CD4-positive, CD25-positive, alpha-beta regulatory T cell (primary cell): Measurements from ENCODE around the gene POLN. TPM values are rescaled to one million over a fixed set of nuclear protein-coding genes. Genes with fewer than 3 reads are reported as not detected.

Experiments used
- ATAC-seq, 2 donors: fragments of 150-1000 bp; cut with Tn5 transposase; one replicate each; pipeline ENCODE4 v1.10.0; 2021; ENCODE audit warnings: low read depth in 2 of 2, moderate number of reproducible peaks in 2 of 2, moderate library complexity in 1 of 2
- DNase-seq, 3 donors: peaks; one replicate each; pipeline versions ENCODE4 v3.0.0 to v3.0.0-alpha.2; 2012 to 2022; ENCODE audit warnings: mixed read lengths in 1 of 3
- H3K27ac ChIP-seq: one replicate; pipeline ENCODE4 v1.7.0; 2013; ENCODE audit warnings: mild to moderate bottlenecking, low read length; ENCODE audit not compliant: insufficient read depth, poor library complexity, severe bottlenecking
- H3K27me3 ChIP-seq: one replicate; pipeline ENCODE4 v1.7.0; 2013; ENCODE audit warnings: low read length; ENCODE audit not compliant: control insufficient read depth, insufficient read depth
- H3K36me3 ChIP-seq: one replicate; pipeline ENCODE4 v1.7.0; 2013; ENCODE audit warnings: mild to moderate bottlenecking, low read length, moderate library complexity; ENCODE audit not compliant: control insufficient read depth, insufficient read depth
- H3K4me1 ChIP-seq: 2 replicates; pipeline ENCODE4 v1.7.0; 2013; ENCODE audit warnings: mild to moderate bottlenecking, low read length; ENCODE audit not compliant: insufficient read depth, control insufficient read depth, poor library complexity, severe bottlenecking
- H3K4me3 ChIP-seq: one replicate; pipeline ENCODE4 v1.7.0; 2013; ENCODE audit warnings: low read depth, mild to moderate bottlenecking, low read length, moderate library complexity
- H3K9me3 ChIP-seq, 2 experiments: 1 replicate in 1 of 2; 2 replicates in 1 of 2; pipeline ENCODE4 v1.7.0; 2013; ENCODE audit warnings: low read length in 2 of 2, mild to moderate bottlenecking in 1 of 2, moderate library complexity in 1 of 2; ENCODE audit not compliant: control insufficient read depth in 2 of 2
- H3K27ac Mint-ChIP-seq, 3 donors: one replicate each; pipeline ENCODE4 v1.8.0; 2020 to 2022; ENCODE audit warnings: mild to moderate bottlenecking in 3 of 3, mixed read lengths in 3 of 3, moderate library complexity in 2 of 3
- H3K27me3 Mint-ChIP-seq: one replicate; pipeline ENCODE4 v1.8.0; 2022; ENCODE audit warnings: mild to moderate bottlenecking, mixed read lengths
- H3K36me3 Mint-ChIP-seq: one replicate; pipeline ENCODE4 v1.8.0; 2020; ENCODE audit warnings: mixed read lengths
- H3K4me1 Mint-ChIP-seq, 4 donors: one replicate each; pipeline ENCODE4 v1.8.0; 2020 to 2022; ENCODE audit warnings: mixed read lengths in 4 of 4, mild to moderate bottlenecking in 1 of 4
- H3K4me3 Mint-ChIP-seq, 4 donors: one replicate each; pipeline ENCODE4 v1.8.0; 2020 to 2022; ENCODE audit warnings: mild to moderate bottlenecking in 4 of 4, mixed read lengths in 4 of 4, moderate library complexity in 3 of 4
- H3K9me3 Mint-ChIP-seq, 7 donors: one replicate each; pipeline ENCODE4 v1.8.0; 2020 to 2022; ENCODE audit warnings: mixed read lengths in 7 of 7, mild to moderate bottlenecking in 3 of 7, moderate library complexity in 2 of 7
- polyA plus RNA-seq, 4 donors: library from polyadenylated mRNA; unstranded; fragments of 300-500 nt; fragmentation: Illumina TruSeq; gene quantifications; one replicate each; pipeline ENCODE4 v1.2.3, GENCODE V29; 2021
- total RNA-seq: library from RNA; stranded (reverse); gene quantifications from one replicate; pipeline ENCODE4 v1.2.3, GENCODE V29; 2022

POLN gene
- total and polyA plus RNA-seq, 5 donors from 2014 or later = 0.46 to 4.9 (median 0.94) TPM

DNA sequence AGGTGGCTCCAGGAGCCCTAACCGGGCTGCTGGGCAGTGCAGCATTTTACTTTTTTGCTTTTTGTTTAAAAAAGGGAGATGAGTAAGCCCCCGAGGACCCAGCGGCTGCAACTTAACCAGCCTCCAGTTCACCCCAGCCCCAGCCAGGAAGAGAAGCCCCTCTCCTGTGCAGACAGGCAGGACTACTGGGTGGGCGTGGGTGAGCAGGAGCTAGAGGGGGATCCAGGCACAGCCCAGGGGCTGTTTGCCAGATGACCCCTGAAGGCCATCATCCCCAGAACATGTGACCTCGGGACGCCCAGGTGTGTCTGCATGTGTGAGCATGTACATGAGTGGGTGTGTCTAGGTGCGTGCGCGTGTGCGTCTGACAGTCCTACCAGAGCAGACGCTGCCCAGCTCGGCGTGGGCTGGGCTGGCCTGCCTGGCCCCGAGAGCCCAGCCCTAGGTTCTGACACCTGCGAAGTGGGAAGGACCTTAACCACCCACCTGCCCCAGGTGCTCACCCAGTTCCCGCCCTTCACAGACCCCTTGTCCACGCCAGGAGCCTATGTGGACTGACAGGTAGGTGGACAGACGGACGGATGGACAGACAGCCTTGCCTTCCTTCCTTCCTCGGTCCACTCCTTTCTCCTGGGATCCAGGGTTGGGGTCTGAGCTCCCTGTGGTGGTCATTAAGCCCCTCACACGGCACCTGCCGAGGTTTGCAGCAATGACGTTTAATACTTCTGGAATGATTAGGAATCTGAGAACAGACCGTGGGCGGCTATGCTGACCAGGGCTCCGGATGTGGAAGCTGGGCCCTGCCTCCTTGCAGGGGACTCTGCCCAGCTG is 7.8 kb upstream of the POLN start:
- ATAC-seq (no peak), DNase-seq (peak in 1 of 3 donors; percentile 1)
- Histone ChIP-seq H3K36me3 (peaks cover 49% of the 10 kb centered on the region), H3K27me3 (no peaks in the 10 kb centered on the region), H3K9me3 (no peaks in the 10 kb centered on the region), H3K27ac (no peak overlapping the region), H3K4me3 (no peak overlapping the region), H3K4me1 (no peaks in the 10 kb centered on the region)
- H3K36me3 Mint-ChIP-seq = peaks cover 9% of the 10 kb centered on the region
- no peak overlapping the region for H3K4me3 Mint-ChIP-seq
- H3K27me3 Mint-ChIP-seq = no peaks in the 10 kb centered on the region
- no peaks in the 10 kb centered on the region for H3K9me3 Mint-ChIP-seq
- no peak overlapping the region for H3K27ac Mint-ChIP-seq
- peaks cover 0 to 17% (median 7%) of the 10 kb centered on the region in 4 donors for H3K4me1 Mint-ChIP-seq

DNA sequence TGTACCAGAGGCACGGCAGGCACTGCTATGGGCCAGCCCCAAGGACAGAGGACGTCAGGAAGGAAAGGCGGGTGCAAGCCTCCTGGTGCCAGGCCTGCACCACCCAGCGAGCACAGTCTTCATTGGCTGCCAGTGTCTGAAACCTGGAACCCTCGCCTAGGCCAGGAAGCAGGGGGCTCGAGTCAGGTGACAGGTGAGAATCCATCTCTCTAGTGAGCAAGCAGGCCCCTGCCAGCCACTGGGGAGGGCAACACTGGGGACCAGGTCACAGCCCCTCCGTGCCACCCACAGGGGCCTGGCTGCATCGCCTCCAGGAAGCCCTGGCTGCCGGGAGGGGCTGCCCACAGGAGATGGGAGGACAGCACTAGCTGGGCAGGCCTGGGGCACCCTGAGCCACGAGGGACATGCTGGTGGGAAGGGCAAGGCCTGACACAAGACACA is 6.9 kb upstream of the POLN start:
- no peaks in the 10 kb centered on the region for H3K9me3 Mint-ChIP-seq
- H3K36me3 Mint-ChIP-seq = peaks cover 3% of the 10 kb centered on the region
- DNase-seq (peak in 1 of 3 donors; percentile 1), ATAC-seq (no peak)
- no peak overlapping the region for H3K4me3 ChIP-seq
- H3K4me1 Mint-ChIP-seq = peaks cover 5 to 18% (median 8%) of the 10 kb centered on the region in 4 donors
- no peak overlapping the region for H3K27ac ChIP-seq
- peaks cover 40% of the 10 kb centered on the region for H3K36me3 ChIP-seq
- H3K27ac Mint-ChIP-seq = no peak overlapping the region
- H3K27me3 Mint-ChIP-seq = no peaks in the 10 kb centered on the region
- no peaks in the 10 kb centered on the region for H3K9me3 ChIP-seq
- no peak overlapping the region for H3K4me3 Mint-ChIP-seq
- no peaks in the 10 kb centered on the region for H3K27me3 ChIP-seq
- H3K4me1 ChIP-seq = no peaks in the 10 kb centered on the region

- ATAC-seq (no peak), DNase-seq (no peak)
- no peak overlapping the region for H3K27ac Mint-ChIP-seq
- H3K4me3 ChIP-seq = no peak overlapping the region
- H3K4me1 Mint-ChIP-seq = peaks cover 6 to 24% (median 13%) of the 10 kb centered on the region in 4 donors
- no peaks in the 10 kb centered on the region for H3K9me3 ChIP-seq
- H3K4me1 ChIP-seq = no peaks in the 10 kb centered on the region
- H3K36me3 ChIP-seq = peaks cover 34% of the 10 kb centered on the region
- H3K27me3 Mint-ChIP-seq = no peaks in the 10 kb centered on the region
- peaks cover 3% of the 10 kb centered on the region for H3K36me3 Mint-ChIP-seq
- no peaks in the 10 kb centered on the region for H3K9me3 Mint-ChIP-seq
- no peak overlapping the region for H3K27ac ChIP-seq
- H3K27me3 ChIP-seq = no peaks in the 10 kb centered on the region
- no peak overlapping the region for H3K4me3 Mint-ChIP-seq
Observed at GRCh38 chr4:2248044-2248780, 6.3 kb upstream of the POLN start.

DNA sequence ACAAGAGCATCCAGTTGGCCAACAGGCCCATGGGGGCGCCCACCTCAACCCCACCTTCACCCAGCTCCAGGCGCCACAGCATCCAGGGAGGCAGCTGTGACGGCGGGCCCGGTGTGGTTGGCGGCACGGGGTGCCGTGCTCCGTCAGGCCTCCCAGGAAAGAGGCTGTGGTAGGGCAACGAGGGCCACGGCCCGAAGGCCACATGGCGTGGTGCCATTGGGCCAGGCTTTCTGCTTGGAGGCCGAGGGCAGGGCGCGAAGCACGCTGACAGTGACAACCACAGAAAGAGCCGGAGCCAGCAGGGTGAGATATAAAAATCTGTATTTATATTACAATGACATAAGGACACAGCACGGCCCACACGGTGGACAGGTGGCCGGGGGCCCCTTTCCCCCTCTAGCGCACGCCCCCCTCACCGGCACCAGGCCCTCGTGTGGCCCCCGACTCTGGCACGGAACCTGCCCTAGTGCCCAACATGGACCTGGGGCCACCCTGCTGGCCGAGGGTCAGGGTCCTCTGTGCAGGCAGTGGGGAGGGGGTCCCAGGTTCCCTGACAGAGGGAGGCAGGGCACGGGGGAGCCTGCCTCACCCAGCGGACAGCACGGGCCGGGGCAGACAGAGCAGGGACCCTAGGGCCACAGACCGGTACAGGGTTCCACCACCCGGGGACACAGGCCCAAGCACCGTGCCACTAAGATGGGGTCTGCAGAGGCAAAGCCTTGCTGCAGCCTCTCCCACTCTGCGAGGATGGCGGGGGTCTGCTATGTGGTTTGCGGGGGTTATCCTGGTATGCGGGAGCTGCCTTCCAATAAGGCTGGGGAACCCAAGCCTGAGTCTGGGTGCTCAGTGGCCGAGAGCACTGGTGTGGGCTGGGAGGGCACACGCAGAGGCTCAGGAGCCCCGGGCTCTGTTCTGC is 5.5 kb upstream of the POLN start:
- H3K4me1 Mint-ChIP-seq = peaks cover 6 to 23% (median 13%) of the 10 kb centered on the region in 4 donors
- Histone ChIP-seq H3K27me3 (no peaks in the 10 kb centered on the region), H3K9me3 (no peaks in the 10 kb centered on the region), H3K4me1 (peaks cover 1% of the 10 kb centered on the region), H3K4me3 (no peak overlapping the region), H3K27ac (no peak overlapping the region), H3K36me3 (peaks cover 33% of the 10 kb centered on the region)
- H3K27ac Mint-ChIP-seq = no peak overlapping the region
- no peak overlapping the region for H3K4me3 Mint-ChIP-seq
- H3K27me3 Mint-ChIP-seq = peaks cover 2% of the 10 kb centered on the region
- DNase-seq = peak in 1 of 3 donors; percentile 1
- ATAC-seq = no peak
- peaks cover 3% of the 10 kb centered on the region for H3K36me3 Mint-ChIP-seq
- no peaks in the 10 kb centered on the region for H3K9me3 Mint-ChIP-seq

- no peak overlapping the region for H3K4me3 ChIP-seq
- H3K9me3 ChIP-seq = no peaks in the 10 kb centered on the region
- H3K4me1 Mint-ChIP-seq = peaks cover 6 to 29% (median 13%) of the 10 kb centered on the region in 4 donors
- no peak overlapping the region for H3K27ac Mint-ChIP-seq
- peaks cover 26% of the 10 kb centered on the region for H3K36me3 ChIP-seq
- peaks cover 0 to 1% (median 0%) of the 10 kb centered on the region in 7 donors for H3K9me3 Mint-ChIP-seq
- H3K27me3 ChIP-seq = no peaks in the 10 kb centered on the region
- no peak overlapping the region for H3K27ac ChIP-seq
- H3K4me1 ChIP-seq = peaks cover 4% of the 10 kb centered on the region
- peaks cover 3% of the 10 kb centered on the region for H3K36me3 Mint-ChIP-seq
- ATAC-seq = no peak
- H3K27me3 Mint-ChIP-seq = peaks cover 4% of the 10 kb centered on the region
- H3K4me3 Mint-ChIP-seq = no peak overlapping the region
- DNase-seq = no peak
Observed at GRCh38 chr4:2246384-2247127, 4.6 kb upstream of the POLN start.

GRCh38 chr4:2245787-2246275 is 3.9 kb upstream of the POLN start:
- ATAC-seq (no peak), DNase-seq (no peak)
- Mint-ChIP-seq H3K9me3 (peaks cover 0 to 3% (median 0%) of the 10 kb centered on the region in 7 donors), H3K4me1 (peaks cover 11 to 32% (median 14%) of the 10 kb centered on the region in 4 donors), H3K36me3 (peaks cover 3% of the 10 kb centered on the region), H3K4me3 (peak overlapping the region in 2 of 4 donors; percentile 15 to 25), H3K27me3 (peaks cover 4% of the 10 kb centered on the region), H3K27ac (peak overlapping the region in 2 of 3 donors; percentile 73 to 82)
- peaks cover 21% of the 10 kb centered on the region for H3K36me3 ChIP-seq
- H3K4me3 ChIP-seq = no peak overlapping the region
- no peaks in the 10 kb centered on the region for H3K27me3 ChIP-seq
- H3K4me1 ChIP-seq = peaks cover 10% of the 10 kb centered on the region
- no peaks in the 10 kb centered on the region for H3K9me3 ChIP-seq
- no peak overlapping the region for H3K27ac ChIP-seq
